Measurements from ENCODE around the gene RDH5. TPM values are rescaled to one million over a fixed set of nuclear protein-coding genes. Genes with fewer than 3 reads are reported as not detected.

RDH5 gene
- total RNA-seq, 1 donor from 2014 or later, result 9.7 TPM

DNA sequence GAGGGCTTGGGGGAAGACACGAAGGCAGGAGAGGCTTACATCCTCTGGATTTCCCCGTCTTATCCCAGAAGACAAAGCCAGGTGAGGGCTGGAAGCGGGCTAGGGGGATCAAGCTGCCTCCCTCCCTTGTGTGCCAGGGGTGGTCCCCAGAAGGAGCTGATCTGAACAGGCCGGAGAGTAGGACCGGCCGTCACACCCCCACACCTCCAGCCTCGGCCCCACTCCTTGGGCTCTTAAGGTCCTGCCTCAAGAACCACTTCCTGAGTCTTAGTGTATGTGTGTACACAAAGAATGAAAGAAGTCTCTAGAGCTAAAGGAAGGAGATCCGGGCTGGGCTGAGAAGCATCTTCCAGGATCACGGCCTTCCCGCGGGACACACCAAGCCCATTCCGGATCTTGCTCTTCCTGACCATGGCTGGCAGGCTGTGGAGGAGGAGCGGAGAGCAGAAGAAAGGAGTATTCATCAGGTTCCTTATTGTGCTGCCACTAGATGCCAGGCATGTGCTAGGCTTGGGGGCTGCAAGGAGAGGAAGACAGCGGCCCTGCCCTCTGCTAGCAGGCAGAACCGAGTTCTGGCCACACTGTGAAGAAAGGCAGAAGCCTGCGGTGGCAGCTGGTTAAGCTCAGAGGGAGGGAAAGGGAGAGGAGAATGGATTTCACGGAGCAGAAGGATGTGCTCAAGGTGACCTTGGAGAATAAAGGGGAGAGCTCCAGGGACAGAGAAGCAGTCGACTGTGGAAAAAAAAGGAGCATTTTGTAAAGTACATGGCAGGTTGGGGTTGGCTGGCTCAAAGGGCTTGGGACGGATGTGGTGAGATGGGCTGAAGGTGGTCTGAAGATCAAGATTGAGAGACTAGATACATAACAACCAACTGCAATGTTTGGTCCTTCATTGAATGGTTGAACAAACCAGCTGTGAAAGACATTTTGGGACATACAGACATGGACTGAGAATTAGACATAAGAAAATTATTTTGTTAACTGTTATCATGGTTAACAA lies 9.9 kb downstream of the RDH5 start:
- H3K4me3 Mint-ChIP-seq (ENCODE audit: low read depth), result peak overlapping the region; percentile 84
- DNase-seq (ENCODE audit: low spot score, unreplicated experiment), result no peak
- no peaks in the 10 kb centered on the region for H3K9me3 Mint-ChIP-seq (ENCODE audit: low read depth)
- peak overlapping the region; percentile 96 for H3K27ac Mint-ChIP-seq
- H3K36me3 Mint-ChIP-seq (ENCODE audit: insufficient read depth), result peaks cover 2% of the 10 kb centered on the region
- peaks cover 8% of the 10 kb centered on the region for H3K27me3 Mint-ChIP-seq
- TF ChIP-seq, protein P1, sequence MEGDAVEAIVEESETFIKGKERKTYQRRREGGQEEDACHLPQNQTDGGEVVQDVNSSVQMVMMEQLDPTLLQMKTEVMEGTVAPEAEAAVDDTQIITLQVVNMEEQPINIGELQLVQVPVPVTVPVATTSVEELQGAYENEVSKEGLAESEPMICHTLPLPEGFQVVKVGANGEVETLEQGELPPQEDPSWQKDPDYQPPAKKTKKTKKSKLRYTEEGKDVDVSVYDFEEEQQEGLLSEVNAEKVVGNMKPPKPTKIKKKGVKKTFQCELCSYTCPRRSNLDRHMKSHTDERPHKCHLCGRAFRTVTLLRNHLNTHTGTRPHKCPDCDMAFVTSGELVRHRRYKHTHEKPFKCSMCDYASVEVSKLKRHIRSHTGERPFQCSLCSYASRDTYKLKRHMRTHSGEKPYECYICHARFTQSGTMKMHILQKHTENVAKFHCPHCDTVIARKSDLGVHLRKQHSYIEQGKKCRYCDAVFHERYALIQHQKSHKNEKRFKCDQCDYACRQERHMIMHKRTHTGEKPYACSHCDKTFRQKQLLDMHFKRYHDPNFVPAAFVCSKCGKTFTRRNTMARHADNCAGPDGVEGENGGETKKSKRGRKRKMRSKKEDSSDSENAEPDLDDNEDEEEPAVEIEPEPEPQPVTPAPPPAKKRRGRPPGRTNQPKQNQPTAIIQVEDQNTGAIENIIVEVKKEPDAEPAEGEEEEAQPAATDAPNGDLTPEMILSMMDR (IDR thresholded peaks at IDR 0.05; ENCODE audit: unreplicated experiment), result no peak
- peaks cover 24% of the 10 kb centered on the region for H3K4me1 Mint-ChIP-seq (ENCODE audit: low read depth)

DNA sequence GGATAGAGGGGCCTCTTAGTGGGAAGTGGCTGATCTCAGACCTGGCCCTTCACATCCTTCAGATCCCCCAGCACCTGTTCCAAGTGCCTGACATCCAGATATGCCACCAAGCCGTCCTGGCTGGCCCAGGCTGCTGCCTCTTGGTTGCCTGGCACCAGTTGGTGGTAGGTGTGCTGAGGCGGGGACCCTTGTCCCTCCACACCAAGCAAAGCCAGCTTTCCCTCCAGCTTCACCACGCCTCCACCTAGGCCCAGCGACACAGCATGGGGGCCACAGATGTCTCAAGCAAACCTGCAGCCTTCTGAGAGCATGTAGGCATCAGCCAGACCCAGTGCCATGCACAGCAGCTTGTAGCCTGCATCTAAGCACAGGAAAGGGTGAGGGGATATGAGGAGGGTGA lies 12.1 kb downstream of the RDH5 start:
- Mint-ChIP-seq H3K27ac (no peak overlapping the region), H3K4me1 (ENCODE audit: low read depth) (peaks cover 21% of the 10 kb centered on the region), H3K36me3 (ENCODE audit: insufficient read depth) (no peaks in the 10 kb centered on the region), H3K9me3 (ENCODE audit: low read depth) (no peaks in the 10 kb centered on the region), H3K27me3 (peaks cover 8% of the 10 kb centered on the region), H3K4me3 (ENCODE audit: low read depth) (no peak overlapping the region)
- TF ChIP-seq, protein P1 (IDR thresholded peaks at IDR 0.05; ENCODE audit: unreplicated experiment), result no peak
- no peak for DNase-seq (ENCODE audit: low spot score, unreplicated experiment)

DNA sequence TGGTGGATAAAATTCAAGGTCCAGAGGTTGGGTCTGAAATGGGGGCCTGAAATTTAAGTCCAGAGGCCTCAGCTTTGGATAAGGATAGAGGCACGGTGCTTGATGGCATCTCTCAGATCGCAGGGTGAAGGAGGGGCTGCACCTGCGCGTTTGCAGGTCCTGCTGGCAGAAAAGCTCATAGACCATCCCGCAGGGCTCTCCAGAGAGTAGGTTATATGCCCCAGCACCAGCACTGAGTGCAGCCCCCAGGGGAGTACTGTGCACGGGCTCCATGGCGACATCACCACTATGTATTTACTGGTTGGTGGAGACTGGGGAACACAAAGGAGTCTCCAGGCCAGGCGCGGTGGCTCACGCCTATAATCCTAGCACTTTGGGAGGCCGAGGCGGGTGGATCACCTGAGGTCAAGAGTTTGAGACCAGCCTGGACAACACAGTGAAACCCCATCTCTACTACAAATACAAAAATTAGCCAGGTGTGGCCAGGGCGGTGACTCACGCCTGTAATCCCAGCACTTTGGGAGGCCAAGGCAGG lies 12.9 kb downstream of the RDH5 start:
- Mint-ChIP-seq H3K9me3 (ENCODE audit: low read depth) (no peaks in the 10 kb centered on the region), H3K4me3 (ENCODE audit: low read depth) (no peak overlapping the region), H3K36me3 (ENCODE audit: insufficient read depth) (no peaks in the 10 kb centered on the region), H3K4me1 (ENCODE audit: low read depth) (peaks cover 22% of the 10 kb centered on the region), H3K27ac (no peak overlapping the region), H3K27me3 (peaks cover 8% of the 10 kb centered on the region)
- no peak for DNase-seq (ENCODE audit: low spot score, unreplicated experiment)
- TF ChIP-seq, protein P1 (IDR thresholded peaks at IDR 0.05; ENCODE audit: unreplicated experiment), result no peak

DNA sequence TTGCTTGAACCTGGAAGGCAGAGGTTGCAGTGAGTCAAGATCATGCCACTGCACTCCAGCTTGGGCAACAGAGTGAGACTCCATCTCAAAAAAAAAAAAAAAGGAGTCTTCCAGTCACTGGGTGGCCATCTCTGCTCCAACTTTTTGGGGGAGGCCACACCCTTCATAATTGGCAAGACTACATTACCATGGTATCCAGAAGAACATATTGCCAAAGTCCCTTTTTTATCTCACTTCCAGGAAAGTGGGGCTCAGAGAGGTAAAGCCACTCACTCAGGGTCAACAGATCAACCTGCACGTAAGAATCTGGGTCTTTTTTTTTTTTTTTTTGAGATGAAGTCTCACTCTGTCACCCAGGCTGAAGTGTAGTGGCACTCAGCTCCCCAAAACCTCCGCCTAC lies 13.7 kb downstream of the RDH5 start:
- Mint-ChIP-seq H3K27ac (no peak overlapping the region), H3K4me1 (ENCODE audit: low read depth) (peaks cover 25% of the 10 kb centered on the region), H3K4me3 (ENCODE audit: low read depth) (no peak overlapping the region), H3K27me3 (peaks cover 8% of the 10 kb centered on the region), H3K36me3 (ENCODE audit: insufficient read depth) (no peaks in the 10 kb centered on the region), H3K9me3 (ENCODE audit: low read depth) (no peaks in the 10 kb centered on the region)
- TF ChIP-seq, protein P1 (IDR thresholded peaks at IDR 0.05; ENCODE audit: unreplicated experiment), result no peak
- DNase-seq (ENCODE audit: low spot score, unreplicated experiment), result no peak

DNA sequence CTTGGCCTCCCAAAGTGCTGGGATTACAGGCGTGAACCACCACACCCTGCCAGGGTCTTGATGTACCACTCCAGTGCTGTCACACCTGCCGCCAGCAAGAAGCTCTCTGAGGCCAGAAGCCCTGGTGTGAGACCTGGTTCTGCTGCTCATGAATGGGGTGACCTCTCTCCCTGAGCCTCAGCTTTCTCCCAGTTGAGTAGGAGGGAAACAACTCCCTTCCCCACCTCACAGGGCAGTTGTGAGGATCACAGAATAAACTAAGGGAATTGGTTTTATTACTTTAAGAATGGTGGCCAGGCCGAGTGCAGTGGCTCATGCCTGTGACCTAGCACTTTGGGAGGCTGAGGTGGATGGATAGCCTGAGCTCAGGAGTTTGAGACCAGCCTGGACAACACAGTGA lies 14.4 kb downstream of the RDH5 start:
- H3K4me1 Mint-ChIP-seq (ENCODE audit: low read depth), result peaks cover 23% of the 10 kb centered on the region
- no peaks in the 10 kb centered on the region for H3K9me3 Mint-ChIP-seq (ENCODE audit: low read depth)
- peaks cover 8% of the 10 kb centered on the region for H3K27me3 Mint-ChIP-seq
- no peak overlapping the region for H3K27ac Mint-ChIP-seq
- no peak overlapping the region for H3K4me3 Mint-ChIP-seq (ENCODE audit: low read depth)
- TF ChIP-seq, protein P1 (IDR thresholded peaks at IDR 0.05; ENCODE audit: unreplicated experiment), result no peak
- H3K36me3 Mint-ChIP-seq (ENCODE audit: insufficient read depth), result no peaks in the 10 kb centered on the region
- DNase-seq (ENCODE audit: low spot score, unreplicated experiment), result no peak

All from progenitor cell of endocrine pancreas (in vitro differentiated cells).